Liver (tissue), 3 donors: ENCODE results near the gene KRT1.

Source experiments
- EGR1 ChIP-seq, 2 donors: IDR thresholded peaks; 2 replicates each; pipeline ENCODE4 v1.6.1; 2016 to 2018; ENCODE audit warnings: antibody characterized with exemption in 2 of 2, low read depth in 2 of 2
- FOXA1 ChIP-seq: IDR thresholded peaks from 2 replicates; pipeline ENCODE4 v1.6.1; 2016; ENCODE audit warnings: antibody characterized with exemption
- GABPA ChIP-seq, 2 donors: IDR thresholded peaks in 1 of 2; conservative IDR thresholded peaks in 1 of 2; 2 replicates each; pipeline ENCODE4 v1.6.1; 2016; ENCODE audit warnings: antibody characterized with exemption in 2 of 2, mild to moderate bottlenecking in 1 of 2, moderate library complexity in 1 of 2
- RAD21 ChIP-seq, 2 donors: IDR thresholded peaks; 2 replicates each; pipeline ENCODE4 v1.6.1; 2016; ENCODE audit warnings: antibody characterized with exemption in 2 of 2, mild to moderate bottlenecking in 2 of 2
- RXRA ChIP-seq, 2 donors: IDR thresholded peaks; 2 replicates each; pipeline ENCODE4 v1.6.1; 2017 to 2018; ENCODE audit warnings: antibody characterized with exemption in 2 of 2, mild to moderate bottlenecking in 1 of 2
- TAF1 ChIP-seq: conservative IDR thresholded peaks from 2 replicates; pipeline ENCODE4 v1.6.1; 2016; ENCODE audit warnings: antibody characterized with exemption, mild to moderate bottlenecking
- TF ChIP-seq, protein P1 (sequence below): fragments of 150-350 bp; IDR thresholded peaks from 2 replicates; pipeline ENCODE4 v1.5.1; 2017; ENCODE audit warnings: improper control_type of control experiment, low read depth, low read length; ENCODE audit not compliant: missing input control
- TF ChIP-seq, protein P2 (sequence below): IDR thresholded peaks from 2 replicates; pipeline ENCODE4 v1.6.1; 2016; ENCODE audit warnings: antibody characterized with exemption
- TF ChIP-seq, protein P3 (sequence below): IDR thresholded peaks from 2 replicates; pipeline ENCODE4 v1.6.1; 2016; ENCODE audit warnings: antibody characterized with exemption, mild to moderate bottlenecking
- TF ChIP-seq, protein P4 (sequence below): IDR thresholded peaks from 2 replicates; pipeline ENCODE4 v1.6.1; 2016; ENCODE audit warnings: antibody characterized with exemption
- TF ChIP-seq, protein P5 (sequence below): IDR thresholded peaks from 2 replicates; pipeline ENCODE4 v1.6.1; 2016; ENCODE audit warnings: antibody characterized with exemption
- donor health status: healthy.
- donor health status: healthy.

DNA sequence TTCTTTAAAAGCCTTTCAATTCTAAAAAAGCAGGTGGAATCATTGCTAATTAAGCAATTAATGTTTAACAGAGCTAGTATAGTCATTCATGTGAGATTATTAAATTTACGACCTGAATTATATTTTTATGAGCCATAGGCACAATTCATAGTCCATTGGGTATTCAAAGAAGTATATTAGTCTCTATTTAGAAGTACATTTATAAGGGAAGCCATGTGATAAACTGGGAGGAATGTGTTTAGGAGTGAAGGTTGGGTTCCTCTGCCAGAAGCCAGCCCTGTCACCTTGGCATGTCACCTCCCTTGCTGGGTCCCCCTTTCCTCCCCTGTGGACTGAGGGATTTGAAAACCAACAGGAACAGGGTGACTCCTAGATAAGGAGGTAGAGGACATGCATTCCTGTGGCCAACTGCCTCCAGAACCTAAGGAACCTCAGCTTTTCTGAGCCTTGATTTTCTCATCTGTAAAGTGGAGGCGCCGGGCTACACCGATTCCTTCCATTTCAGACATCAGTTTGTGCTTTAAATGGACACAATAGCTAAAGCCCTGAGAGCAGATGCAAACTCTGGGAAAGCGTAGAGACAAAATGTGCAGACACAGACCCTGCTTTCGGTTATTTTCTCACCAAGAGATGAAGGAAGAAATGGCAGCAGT lies 22.8 kb downstream of the KRT1 start:
- TF ChIP-seq, protein P1, sequence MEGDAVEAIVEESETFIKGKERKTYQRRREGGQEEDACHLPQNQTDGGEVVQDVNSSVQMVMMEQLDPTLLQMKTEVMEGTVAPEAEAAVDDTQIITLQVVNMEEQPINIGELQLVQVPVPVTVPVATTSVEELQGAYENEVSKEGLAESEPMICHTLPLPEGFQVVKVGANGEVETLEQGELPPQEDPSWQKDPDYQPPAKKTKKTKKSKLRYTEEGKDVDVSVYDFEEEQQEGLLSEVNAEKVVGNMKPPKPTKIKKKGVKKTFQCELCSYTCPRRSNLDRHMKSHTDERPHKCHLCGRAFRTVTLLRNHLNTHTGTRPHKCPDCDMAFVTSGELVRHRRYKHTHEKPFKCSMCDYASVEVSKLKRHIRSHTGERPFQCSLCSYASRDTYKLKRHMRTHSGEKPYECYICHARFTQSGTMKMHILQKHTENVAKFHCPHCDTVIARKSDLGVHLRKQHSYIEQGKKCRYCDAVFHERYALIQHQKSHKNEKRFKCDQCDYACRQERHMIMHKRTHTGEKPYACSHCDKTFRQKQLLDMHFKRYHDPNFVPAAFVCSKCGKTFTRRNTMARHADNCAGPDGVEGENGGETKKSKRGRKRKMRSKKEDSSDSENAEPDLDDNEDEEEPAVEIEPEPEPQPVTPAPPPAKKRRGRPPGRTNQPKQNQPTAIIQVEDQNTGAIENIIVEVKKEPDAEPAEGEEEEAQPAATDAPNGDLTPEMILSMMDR = no peak
- TF ChIP-seq GABPA (IDR thresholded peaks at IDR 0.05 in 1 of 2, conservative IDR thresholded peaks at IDR 0.05 in 1 of 2) = no peak
- TF ChIP-seq FOXA1 = no peak
- TF ChIP-seq RAD21 (IDR thresholded peaks at IDR 0.05) = no peak
- no peak for TF ChIP-seq TAF1
- TF ChIP-seq, protein P2, sequence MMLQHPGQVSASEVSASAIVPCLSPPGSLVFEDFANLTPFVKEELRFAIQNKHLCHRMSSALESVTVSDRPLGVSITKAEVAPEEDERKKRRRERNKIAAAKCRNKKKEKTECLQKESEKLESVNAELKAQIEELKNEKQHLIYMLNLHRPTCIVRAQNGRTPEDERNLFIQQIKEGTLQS = no peak
- TF ChIP-seq, protein P3, sequence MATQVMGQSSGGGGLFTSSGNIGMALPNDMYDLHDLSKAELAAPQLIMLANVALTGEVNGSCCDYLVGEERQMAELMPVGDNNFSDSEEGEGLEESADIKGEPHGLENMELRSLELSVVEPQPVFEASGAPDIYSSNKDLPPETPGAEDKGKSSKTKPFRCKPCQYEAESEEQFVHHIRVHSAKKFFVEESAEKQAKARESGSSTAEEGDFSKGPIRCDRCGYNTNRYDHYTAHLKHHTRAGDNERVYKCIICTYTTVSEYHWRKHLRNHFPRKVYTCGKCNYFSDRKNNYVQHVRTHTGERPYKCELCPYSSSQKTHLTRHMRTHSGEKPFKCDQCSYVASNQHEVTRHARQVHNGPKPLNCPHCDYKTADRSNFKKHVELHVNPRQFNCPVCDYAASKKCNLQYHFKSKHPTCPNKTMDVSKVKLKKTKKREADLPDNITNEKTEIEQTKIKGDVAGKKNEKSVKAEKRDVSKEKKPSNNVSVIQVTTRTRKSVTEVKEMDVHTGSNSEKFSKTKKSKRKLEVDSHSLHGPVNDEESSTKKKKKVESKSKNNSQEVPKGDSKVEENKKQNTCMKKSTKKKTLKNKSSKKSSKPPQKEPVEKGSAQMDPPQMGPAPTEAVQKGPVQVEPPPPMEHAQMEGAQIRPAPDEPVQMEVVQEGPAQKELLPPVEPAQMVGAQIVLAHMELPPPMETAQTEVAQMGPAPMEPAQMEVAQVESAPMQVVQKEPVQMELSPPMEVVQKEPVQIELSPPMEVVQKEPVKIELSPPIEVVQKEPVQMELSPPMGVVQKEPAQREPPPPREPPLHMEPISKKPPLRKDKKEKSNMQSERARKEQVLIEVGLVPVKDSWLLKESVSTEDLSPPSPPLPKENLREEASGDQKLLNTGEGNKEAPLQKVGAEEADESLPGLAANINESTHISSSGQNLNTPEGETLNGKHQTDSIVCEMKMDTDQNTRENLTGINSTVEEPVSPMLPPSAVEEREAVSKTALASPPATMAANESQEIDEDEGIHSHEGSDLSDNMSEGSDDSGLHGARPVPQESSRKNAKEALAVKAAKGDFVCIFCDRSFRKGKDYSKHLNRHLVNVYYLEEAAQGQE = no peak
- no peak for TF ChIP-seq RXRA (IDR thresholded peaks at IDR 0.05)
- TF ChIP-seq, protein P4, sequence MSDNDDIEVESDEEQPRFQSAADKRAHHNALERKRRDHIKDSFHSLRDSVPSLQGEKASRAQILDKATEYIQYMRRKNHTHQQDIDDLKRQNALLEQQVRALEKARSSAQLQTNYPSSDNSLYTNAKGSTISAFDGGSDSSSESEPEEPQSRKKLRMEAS = no peak
- no peak for TF ChIP-seq EGR1 (IDR thresholded peaks at IDR 0.05; ENCODE audit: low read depth in 2 of 2)
- TF ChIP-seq, protein P5, sequence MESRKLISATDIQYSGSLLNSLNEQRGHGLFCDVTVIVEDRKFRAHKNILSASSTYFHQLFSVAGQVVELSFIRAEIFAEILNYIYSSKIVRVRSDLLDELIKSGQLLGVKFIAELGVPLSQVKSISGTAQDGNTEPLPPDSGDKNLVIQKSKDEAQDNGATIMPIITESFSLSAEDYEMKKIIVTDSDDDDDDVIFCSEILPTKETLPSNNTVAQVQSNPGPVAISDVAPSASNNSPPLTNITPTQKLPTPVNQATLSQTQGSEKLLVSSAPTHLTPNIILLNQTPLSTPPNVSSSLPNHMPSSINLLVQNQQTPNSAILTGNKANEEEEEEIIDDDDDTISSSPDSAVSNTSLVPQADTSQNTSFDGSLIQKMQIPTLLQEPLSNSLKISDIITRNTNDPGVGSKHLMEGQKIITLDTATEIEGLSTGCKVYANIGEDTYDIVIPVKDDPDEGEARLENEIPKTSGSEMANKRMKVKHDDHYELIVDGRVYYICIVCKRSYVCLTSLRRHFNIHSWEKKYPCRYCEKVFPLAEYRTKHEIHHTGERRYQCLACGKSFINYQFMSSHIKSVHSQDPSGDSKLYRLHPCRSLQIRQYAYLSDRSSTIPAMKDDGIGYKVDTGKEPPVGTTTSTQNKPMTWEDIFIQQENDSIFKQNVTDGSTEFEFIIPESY = no peak
